Testis (tissue), 3 donors: ENCODE measurements around the gene BSND. TPM values are rescaled to one million over a fixed set of nuclear protein-coding genes. Genes with fewer than 3 reads are reported as not detected.

ENCODE experiments used
- DNase-seq: peaks from one replicate; pipeline ENCODE4 v3.0.0-alpha.2; 2019
- H3K27ac ChIP-seq, 2 donors: fragments of 200-600 bp; sonication (generic); one replicate each; pipeline ENCODE4 v1.5.1; 2019
- H3K27me3 ChIP-seq: fragments of 200-600 bp; sonication (generic); one replicate; pipeline ENCODE4 v1.5.1; 2019
- H3K36me3 ChIP-seq: fragments of 200-600 bp; sonication (generic); one replicate; pipeline ENCODE4 v1.5.1; 2017; ENCODE audit warnings: low read depth; ENCODE audit errors: missing control alignments
- H3K4me1 ChIP-seq: fragments of 200-600 bp; sonication (generic); one replicate; pipeline ENCODE4 v1.5.1; 2019
- H3K4me3 ChIP-seq, 2 donors: fragments of 200-600 bp; sonication (generic); one replicate each; pipeline ENCODE4 v1.5.1; 2017 to 2019
- H3K9me3 ChIP-seq: fragments of 200-600 bp; sonication (generic); one replicate; pipeline ENCODE4 v1.5.1; 2017
- CTCF ChIP-seq, 3 experiments: fragments of 450-650 bp in 2 of 3; fragments of 200-600 bp in 1 of 3; sonication (generic) in 1 of 3; IDR thresholded peaks; one replicate each; pipeline ENCODE4 v1.5.1; 2016 to 2019; ENCODE audit warnings: antibody characterized with exemption in 3 of 3, mild to moderate bottlenecking in 2 of 3, moderate library complexity in 1 of 3
- POLR2A ChIP-seq: fragments of 450-650 bp; IDR thresholded peaks from one replicate; pipeline ENCODE4 v1.6.1; 2017; ENCODE audit warnings: antibody characterized with exemption, mild to moderate bottlenecking, moderate library complexity
- WGBS, 2 donors: methylation state at CpG; one replicate each; pipeline ENCODE4 v1.1.5; 2018; 5-methylcytosine and 5-hydroxymethylcytosine counted together
- intact Hi-C: fragments of 100-400 bp; cut with DNase I; formaldehyde crosslinking; loops from one replicate; pipeline ENCODE4 v1.15.1; 2023; ENCODE audit warnings: low total_unique reads
- polyA plus RNA-seq: library from polyadenylated mRNA; stranded (reverse); fragments of 350-450 nt; fragmentation: Illumina TruSeq; extraction: RNeasy Lipid Tissue Mini Kit (QIAGEN cat#74804); gene quantifications from one replicate; pipeline ENCODE4 v1.2.3, GENCODE V29; 2014; ENCODE audit warnings: low read depth, low replicate concordance; ENCODE audit not compliant: insufficient read depth
- total RNA-seq, 2 donors: library from RNA; depleted of rRNA; stranded (reverse); fragments of >200 nt; gene quantifications; one replicate each; pipeline ENCODE4 v1.2.3, GENCODE V29; 2016

BSND gene
- total and polyA plus RNA-seq, 3 donors from 2014 or later: 0.19 to 0.32 (median 0.24) TPM

GRCh38 chr1:54989968-54990810, 8.5 kb upstream of the BSND start:
- 54 to 62% methylated on average over 7 to 13 of the region's 13 CpGs for WGBS, 2 donors
- intact Hi-C loops: no loop called here
- Histone ChIP-seq H3K36me3 (no peaks in the 10 kb centered on the region), H3K27me3 (no peaks in the 10 kb centered on the region), H3K4me3 (no peak overlapping the region), H3K9me3 (no peaks in the 10 kb centered on the region), H3K4me1 (no peaks in the 10 kb centered on the region), H3K27ac (no peak overlapping the region)
- TF ChIP-seq CTCF (IDR thresholded peaks at IDR 0.05) (no peak), POLR2A (no peak)
- no peak for DNase-seq

- no peak for DNase-seq
- WGBS, 2 donors: 56 to 76% methylated on average over 3 to 4 of the region's 4 CpGs
- intact Hi-C loops: no loop called here
- H3K9me3 ChIP-seq: no peaks in the 10 kb centered on the region
- TF ChIP-seq POLR2A: no peak
- TF ChIP-seq CTCF (IDR thresholded peaks at IDR 0.05): no peak
- H3K27ac ChIP-seq: no peak overlapping the region
- H3K27me3 ChIP-seq: no peaks in the 10 kb centered on the region
- H3K4me3 ChIP-seq: no peak overlapping the region
- no peaks in the 10 kb centered on the region for H3K4me1 ChIP-seq
- H3K36me3 ChIP-seq: no peaks in the 10 kb centered on the region
These were observed 7.8 kb upstream of the BSND start for GRCh38 chr1:54990916-54991315.

GRCh38 chr1:54991939-54992338, 6.8 kb upstream of the BSND start:
- no peaks in the 10 kb centered on the region for H3K9me3 ChIP-seq
- no peak for TF ChIP-seq POLR2A
- no peak for TF ChIP-seq CTCF (IDR thresholded peaks at IDR 0.05)
- H3K4me1 ChIP-seq: no peaks in the 10 kb centered on the region
- WGBS, 2 donors: 66 to 77% methylated on average over 6 to 12 of the region's 12 CpGs
- intact Hi-C loops: no loop called here
- no peak overlapping the region for H3K27ac ChIP-seq
- H3K4me3 ChIP-seq: no peak overlapping the region
- no peaks in the 10 kb centered on the region for H3K36me3 ChIP-seq
- DNase-seq: no peak
- no peaks in the 10 kb centered on the region for H3K27me3 ChIP-seq

GRCh38 chr1:54993140-54993539, 5.6 kb upstream of the BSND start:
- TF ChIP-seq CTCF (IDR thresholded peaks at IDR 0.05) (no peak), POLR2A (no peak)
- Histone ChIP-seq H3K27me3 (no peaks in the 10 kb centered on the region), H3K4me3 (no peak overlapping the region), H3K27ac (no peak overlapping the region), H3K36me3 (no peaks in the 10 kb centered on the region), H3K9me3 (no peaks in the 10 kb centered on the region), H3K4me1 (no peaks in the 10 kb centered on the region)
- 96 to 100% methylated on average over 2 to 6 of the region's 6 CpGs for WGBS, 2 donors
- intact Hi-C loops: no loop called here
- DNase-seq: no peak
